ENCODE measurements around the gene WIPF2.

DNA sequence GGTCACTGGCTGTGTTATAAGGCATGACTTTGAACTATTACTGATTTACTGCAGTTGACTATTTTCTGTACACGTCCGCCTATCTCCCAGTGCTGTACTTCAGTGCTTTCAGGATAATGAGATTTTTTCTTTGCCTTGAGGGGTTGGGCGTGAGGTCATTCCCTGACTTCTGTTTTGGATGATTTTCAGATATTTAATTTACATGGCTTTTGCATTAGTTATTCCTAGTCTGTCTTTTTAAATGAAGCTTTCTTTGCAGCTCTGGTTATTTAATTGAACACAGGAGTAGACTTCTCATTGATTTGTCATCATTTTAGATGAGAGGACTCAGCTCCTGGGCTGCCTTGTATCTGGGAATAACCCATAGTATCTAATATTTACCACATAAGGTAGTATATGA is 23.7 kb downstream of the WIPF2 start:
- TF ChIP-seq, protein P1, sequence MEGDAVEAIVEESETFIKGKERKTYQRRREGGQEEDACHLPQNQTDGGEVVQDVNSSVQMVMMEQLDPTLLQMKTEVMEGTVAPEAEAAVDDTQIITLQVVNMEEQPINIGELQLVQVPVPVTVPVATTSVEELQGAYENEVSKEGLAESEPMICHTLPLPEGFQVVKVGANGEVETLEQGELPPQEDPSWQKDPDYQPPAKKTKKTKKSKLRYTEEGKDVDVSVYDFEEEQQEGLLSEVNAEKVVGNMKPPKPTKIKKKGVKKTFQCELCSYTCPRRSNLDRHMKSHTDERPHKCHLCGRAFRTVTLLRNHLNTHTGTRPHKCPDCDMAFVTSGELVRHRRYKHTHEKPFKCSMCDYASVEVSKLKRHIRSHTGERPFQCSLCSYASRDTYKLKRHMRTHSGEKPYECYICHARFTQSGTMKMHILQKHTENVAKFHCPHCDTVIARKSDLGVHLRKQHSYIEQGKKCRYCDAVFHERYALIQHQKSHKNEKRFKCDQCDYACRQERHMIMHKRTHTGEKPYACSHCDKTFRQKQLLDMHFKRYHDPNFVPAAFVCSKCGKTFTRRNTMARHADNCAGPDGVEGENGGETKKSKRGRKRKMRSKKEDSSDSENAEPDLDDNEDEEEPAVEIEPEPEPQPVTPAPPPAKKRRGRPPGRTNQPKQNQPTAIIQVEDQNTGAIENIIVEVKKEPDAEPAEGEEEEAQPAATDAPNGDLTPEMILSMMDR (IDR thresholded peaks at IDR 0.05), result no peak
- TF ChIP-seq POLR2A (IDR thresholded peaks at IDR 0.05), result no peak
